Memory B cell (primary cell): Measurements from ENCODE around the gene NT5C3A.

Source experiments
- ATAC-seq: fragments of 150-1000 bp; cut with Tn5 transposase; 2 replicates; pipeline ENCODE4 v1.10.0; 2021; ENCODE audit warnings: low read depth, mild to moderate bottlenecking, moderate library complexity
- DNase-seq, 2 donors: peaks; one replicate each; pipeline ENCODE4 v3.0.0; 2022; ENCODE audit warnings: low spot score in 2 of 2
- H3K27ac Mint-ChIP-seq: one replicate; pipeline ENCODE4 v1.8.0; 2022; ENCODE audit warnings: mild to moderate bottlenecking, moderate library complexity, mixed read lengths
- H3K27me3 Mint-ChIP-seq: one replicate; pipeline ENCODE4 v1.8.0; 2022; ENCODE audit warnings: mixed read lengths
- H3K36me3 Mint-ChIP-seq: one replicate; pipeline ENCODE4 v1.8.0; 2022; ENCODE audit warnings: mild to moderate bottlenecking, mixed read lengths
- H3K4me1 Mint-ChIP-seq: one replicate; pipeline ENCODE4 v1.8.0; 2022; ENCODE audit warnings: mixed read lengths
- H3K4me3 Mint-ChIP-seq: one replicate; pipeline ENCODE4 v1.8.0; 2022; ENCODE audit warnings: mild to moderate bottlenecking, moderate library complexity, mixed read lengths
- H3K9me3 Mint-ChIP-seq: one replicate; pipeline ENCODE4 v1.8.0; 2022; ENCODE audit warnings: mixed read lengths

NT5C3A gene

DNA sequence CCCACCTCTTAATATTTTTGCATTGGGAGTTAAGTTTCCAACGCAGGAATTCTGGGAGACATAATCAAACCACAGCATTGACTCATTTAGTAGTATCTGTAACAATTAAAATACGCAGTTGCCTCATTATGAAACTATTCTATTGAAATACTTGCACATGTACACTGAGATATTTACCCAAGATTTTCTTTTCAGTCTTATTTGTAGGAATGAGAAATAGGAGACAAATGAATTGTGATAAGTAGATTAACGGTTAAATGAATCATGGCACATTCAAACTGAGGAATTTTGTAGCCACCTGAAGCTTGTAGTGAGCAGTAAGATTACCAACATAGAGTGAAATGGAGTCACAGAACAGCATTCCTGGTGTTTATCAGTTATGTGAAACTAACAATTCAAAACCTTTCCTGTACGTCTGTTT lies 28.5 kb upstream of the NT5C3A start:
- peaks cover 5% of the 10 kb centered on the region for H3K4me1 Mint-ChIP-seq
- no peaks in the 10 kb centered on the region for H3K27me3 Mint-ChIP-seq
- H3K9me3 Mint-ChIP-seq, result no peaks in the 10 kb centered on the region
- no peak overlapping the region for H3K4me3 Mint-ChIP-seq
- H3K27ac Mint-ChIP-seq, result no peak overlapping the region
- ATAC-seq (no peak), DNase-seq (no peak)
- H3K36me3 Mint-ChIP-seq, result peaks cover 21% of the 10 kb centered on the region

DNA sequence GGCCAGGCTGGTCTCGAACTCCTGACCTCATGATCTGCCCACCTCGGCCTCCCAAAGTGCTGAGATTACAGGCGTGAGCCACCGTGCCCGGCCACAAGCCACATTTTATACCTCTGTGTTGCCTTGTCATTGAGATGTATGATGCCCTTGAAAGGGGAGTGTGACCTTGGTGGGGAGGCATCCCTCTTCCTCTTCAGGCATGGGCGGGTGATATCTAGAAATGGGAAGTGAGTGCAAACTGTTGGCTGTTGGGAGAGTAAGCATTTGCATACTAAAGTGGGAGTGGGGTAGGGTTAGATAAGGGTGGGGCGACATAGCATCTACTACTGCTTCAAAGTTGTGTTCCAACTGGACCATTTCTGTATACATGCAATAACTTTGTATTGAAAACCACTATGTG lies 26.6 kb upstream of the NT5C3A start:
- H3K4me3 Mint-ChIP-seq, result no peak overlapping the region
- peaks cover 11% of the 10 kb centered on the region for H3K36me3 Mint-ChIP-seq
- H3K27ac Mint-ChIP-seq, result no peak overlapping the region
- DNase-seq (no peak), ATAC-seq (no peak)
- H3K9me3 Mint-ChIP-seq, result no peaks in the 10 kb centered on the region
- no peaks in the 10 kb centered on the region for H3K27me3 Mint-ChIP-seq
- H3K4me1 Mint-ChIP-seq, result peaks cover 5% of the 10 kb centered on the region

DNA sequence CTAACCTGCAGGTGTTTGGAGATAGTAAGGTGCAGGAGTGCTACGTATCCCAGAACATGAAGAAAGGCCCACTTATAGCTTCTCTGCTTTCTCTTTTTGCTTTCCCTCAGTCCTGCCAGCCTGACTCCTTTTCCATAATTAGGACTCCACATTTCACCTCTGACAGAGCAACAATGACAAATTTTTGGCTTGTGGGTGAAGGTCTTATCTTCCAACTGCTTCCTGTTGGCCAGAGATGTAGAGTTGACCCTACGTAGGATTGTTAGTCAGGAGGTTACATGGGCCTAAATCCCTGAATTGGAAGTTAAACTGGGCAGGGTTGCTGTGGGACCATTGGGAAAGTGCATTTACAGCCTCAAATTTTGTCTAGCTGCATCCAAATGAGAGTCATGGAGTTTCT lies 25.3 kb upstream of the NT5C3A start:
- H3K27me3 Mint-ChIP-seq, result no peaks in the 10 kb centered on the region
- H3K9me3 Mint-ChIP-seq, result no peaks in the 10 kb centered on the region
- DNase-seq (no peak), ATAC-seq (no peak)
- H3K4me1 Mint-ChIP-seq, result peaks cover 5% of the 10 kb centered on the region
- H3K4me3 Mint-ChIP-seq, result no peak overlapping the region
- H3K36me3 Mint-ChIP-seq, result peaks cover 6% of the 10 kb centered on the region
- no peak overlapping the region for H3K27ac Mint-ChIP-seq

DNA sequence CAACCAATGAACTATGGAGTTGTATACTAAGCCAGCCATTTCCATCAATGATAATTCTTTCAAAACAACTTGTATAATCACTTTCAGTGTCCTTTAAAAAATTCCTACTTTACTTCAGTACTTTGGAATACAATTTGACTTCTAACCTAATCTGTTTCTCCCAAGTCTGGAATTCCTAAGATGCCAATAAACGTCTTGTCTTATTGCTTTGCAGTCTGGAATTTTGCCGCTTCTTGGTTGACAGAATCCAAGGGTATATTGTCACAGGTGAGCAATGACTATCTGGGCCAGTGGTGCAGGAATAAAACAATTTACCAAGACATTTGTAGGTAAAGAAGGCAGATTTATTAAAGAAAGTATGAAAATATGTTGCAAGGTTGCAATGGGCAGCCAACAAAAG lies 24.8 kb upstream of the NT5C3A start:
- DNase-seq (no peak), ATAC-seq (no peak)
- H3K9me3 Mint-ChIP-seq, result no peaks in the 10 kb centered on the region
- no peak overlapping the region for H3K27ac Mint-ChIP-seq
- peaks cover under 1% of the 10 kb centered on the region for H3K36me3 Mint-ChIP-seq
- H3K4me1 Mint-ChIP-seq, result peaks cover 5% of the 10 kb centered on the region
- no peak overlapping the region for H3K4me3 Mint-ChIP-seq
- no peaks in the 10 kb centered on the region for H3K27me3 Mint-ChIP-seq

DNA sequence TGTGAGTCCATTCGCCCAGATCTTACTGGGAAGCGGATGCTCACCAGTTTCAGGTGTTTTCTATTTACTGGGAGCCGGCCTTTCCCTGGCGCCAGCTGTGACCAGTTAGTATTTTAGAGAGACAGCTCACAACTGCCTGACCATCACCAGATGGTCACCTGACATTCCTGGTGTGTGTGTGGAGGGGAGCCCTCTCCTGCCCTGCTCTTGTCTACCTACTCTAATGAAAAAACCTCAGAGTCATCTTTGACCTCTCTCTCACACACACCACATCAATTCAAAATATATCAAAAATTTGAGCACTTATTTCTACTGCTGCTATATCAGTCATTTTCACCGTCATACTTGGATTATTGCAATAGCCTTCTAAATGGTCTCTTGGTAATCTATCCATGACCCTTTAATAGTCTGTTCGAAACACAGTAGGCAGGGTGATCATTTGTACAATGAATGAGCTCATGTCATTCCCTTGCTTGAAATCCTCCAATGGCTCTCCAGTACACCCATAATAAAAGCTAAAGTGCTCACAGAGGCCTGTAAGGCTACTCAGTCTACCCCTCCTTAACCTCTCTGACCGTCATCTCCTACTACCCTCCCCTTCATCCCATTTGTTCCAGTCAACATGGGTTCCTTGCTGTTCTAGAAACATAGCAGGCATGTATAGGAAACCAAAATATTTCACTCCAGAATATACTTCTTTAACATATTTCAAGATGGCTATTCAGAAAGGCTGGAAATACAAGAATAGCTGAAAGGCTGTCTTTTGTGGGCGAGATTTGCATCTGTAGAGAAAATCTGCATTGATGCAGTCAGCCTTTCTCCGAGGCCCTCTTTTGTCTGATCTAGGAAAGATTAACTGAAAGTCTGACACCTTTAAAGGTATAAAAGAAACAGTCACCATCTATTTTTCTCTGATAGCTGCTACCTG lies 17.5 kb upstream of the NT5C3A start:
- H3K27ac Mint-ChIP-seq, result no peak overlapping the region
- no peak overlapping the region for H3K4me3 Mint-ChIP-seq
- no peak for ATAC-seq
- no peaks in the 10 kb centered on the region for H3K9me3 Mint-ChIP-seq
- no peaks in the 10 kb centered on the region for H3K36me3 Mint-ChIP-seq
- H3K4me1 Mint-ChIP-seq, result peaks cover 4% of the 10 kb centered on the region
- no peaks in the 10 kb centered on the region for H3K27me3 Mint-ChIP-seq
- DNase-seq, result no peak

DNA sequence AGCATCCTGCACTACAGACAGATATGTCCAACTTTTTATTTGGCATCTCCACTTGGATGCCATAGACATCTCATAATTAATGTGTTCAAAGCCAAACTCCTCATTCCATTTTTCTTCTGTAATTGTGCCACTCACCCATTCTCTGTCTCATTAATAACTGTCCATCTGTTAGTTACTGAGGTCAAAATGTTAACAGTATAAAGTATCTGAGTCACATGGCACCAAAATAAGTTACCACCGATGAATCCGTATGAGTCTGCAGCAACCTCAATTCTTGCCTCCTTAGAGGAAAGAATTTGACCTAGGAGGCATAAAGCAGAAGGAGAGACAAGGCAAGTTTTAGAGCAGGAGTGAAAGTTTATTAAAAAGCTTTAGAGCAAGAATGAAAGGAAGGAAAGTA lies 16.5 kb upstream of the NT5C3A start:
- no peak overlapping the region for H3K4me3 Mint-ChIP-seq
- H3K9me3 Mint-ChIP-seq, result no peaks in the 10 kb centered on the region
- H3K4me1 Mint-ChIP-seq, result peaks cover 4% of the 10 kb centered on the region
- H3K27ac Mint-ChIP-seq, result no peak overlapping the region
- DNase-seq (no peak), ATAC-seq (no peak)
- H3K36me3 Mint-ChIP-seq, result no peaks in the 10 kb centered on the region
- no peaks in the 10 kb centered on the region for H3K27me3 Mint-ChIP-seq

DNA sequence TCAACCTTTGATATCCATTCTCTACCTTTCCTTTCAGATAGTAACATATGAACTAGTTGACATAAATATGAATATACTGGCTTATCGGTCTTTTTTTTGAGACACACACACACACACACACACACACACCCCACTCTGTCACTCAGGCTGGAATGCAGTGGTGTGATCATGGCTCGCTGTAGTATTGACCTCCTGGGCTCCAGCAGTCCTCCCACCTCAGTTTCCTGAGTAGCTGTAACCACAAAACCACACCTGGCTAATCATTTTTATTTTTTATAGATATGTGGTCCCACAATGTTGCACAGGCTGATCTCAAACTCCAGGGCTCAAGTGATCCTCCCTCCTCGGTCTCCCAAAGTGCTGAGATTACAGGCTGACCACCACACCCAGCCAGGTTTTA lies 14.2 kb upstream of the NT5C3A start:
- ATAC-seq (no peak), DNase-seq (no peak)
- Mint-ChIP-seq H3K4me1 (peaks cover 4% of the 10 kb centered on the region), H3K36me3 (peaks cover 2% of the 10 kb centered on the region), H3K9me3 (peaks cover 2% of the 10 kb centered on the region), H3K27me3 (peaks cover 9% of the 10 kb centered on the region), H3K4me3 (no peak overlapping the region), H3K27ac (no peak overlapping the region)

DNA sequence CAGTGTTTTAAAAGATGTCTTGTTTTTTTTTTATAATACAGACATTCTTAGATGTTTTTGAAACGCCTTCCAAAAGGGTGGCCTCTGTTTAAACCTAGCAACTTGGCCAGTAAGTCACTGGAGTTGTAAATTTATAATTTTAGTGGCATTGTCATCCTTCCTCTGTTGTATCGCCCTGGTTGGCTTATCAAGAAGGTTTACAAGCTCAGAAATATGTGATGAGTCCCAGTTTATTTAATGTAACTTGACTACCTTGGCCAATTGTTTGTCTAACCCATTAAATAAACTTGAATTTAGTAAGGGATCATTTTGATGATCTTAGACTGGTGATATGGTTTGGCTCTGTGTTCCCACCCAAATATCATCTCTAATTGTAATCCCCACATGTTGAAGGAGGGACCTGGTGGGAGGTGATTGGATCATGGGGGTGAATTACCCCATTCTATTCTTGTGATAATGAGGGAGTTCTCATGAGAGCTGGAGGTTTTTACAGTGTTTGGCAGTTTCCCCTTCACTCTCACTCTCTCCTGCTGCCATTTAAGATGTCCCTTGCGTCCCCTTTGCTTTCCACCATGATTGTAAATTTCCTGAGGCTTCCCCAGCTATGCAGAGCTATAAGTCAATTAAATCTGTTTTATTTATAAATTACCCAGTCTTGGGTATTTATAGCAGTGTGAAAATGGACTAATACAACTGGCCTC lies 13.4 kb upstream of the NT5C3A start:
- ATAC-seq, result no peak
- Mint-ChIP-seq H3K27ac (no peak overlapping the region), H3K9me3 (peaks cover 7% of the 10 kb centered on the region), H3K36me3 (peaks cover 3% of the 10 kb centered on the region), H3K4me1 (peaks cover 4% of the 10 kb centered on the region), H3K4me3 (no peak overlapping the region), H3K27me3 (peaks cover 9% of the 10 kb centered on the region)
- no peak for DNase-seq

DNA sequence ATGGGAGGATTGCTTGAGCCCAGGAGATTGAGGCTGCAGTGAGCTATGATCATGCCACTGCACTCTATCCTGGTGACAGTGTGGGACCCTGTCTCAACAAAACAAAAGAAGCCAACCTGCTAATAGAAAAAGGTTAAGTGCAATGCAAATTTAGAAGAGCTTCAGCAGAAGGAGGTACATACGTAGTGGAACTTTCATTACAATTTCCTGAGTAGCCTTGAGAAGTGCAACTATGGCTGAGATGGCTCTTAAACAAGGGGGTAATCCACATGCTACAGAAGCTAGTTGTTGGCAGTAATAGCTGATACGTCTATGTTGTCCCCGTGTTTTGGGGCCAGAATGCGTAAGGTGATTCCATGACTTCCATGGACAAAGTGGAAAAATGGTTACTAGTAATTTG lies 10.7 kb upstream of the NT5C3A start:
- peaks cover 3% of the 10 kb centered on the region for H3K36me3 Mint-ChIP-seq
- H3K27ac Mint-ChIP-seq, result no peak overlapping the region
- peaks cover 4% of the 10 kb centered on the region for H3K4me1 Mint-ChIP-seq
- peaks cover 7% of the 10 kb centered on the region for H3K9me3 Mint-ChIP-seq
- ATAC-seq, result no peak
- peaks cover 9% of the 10 kb centered on the region for H3K27me3 Mint-ChIP-seq
- H3K4me3 Mint-ChIP-seq, result no peak overlapping the region
- DNase-seq, result no peak

DNA sequence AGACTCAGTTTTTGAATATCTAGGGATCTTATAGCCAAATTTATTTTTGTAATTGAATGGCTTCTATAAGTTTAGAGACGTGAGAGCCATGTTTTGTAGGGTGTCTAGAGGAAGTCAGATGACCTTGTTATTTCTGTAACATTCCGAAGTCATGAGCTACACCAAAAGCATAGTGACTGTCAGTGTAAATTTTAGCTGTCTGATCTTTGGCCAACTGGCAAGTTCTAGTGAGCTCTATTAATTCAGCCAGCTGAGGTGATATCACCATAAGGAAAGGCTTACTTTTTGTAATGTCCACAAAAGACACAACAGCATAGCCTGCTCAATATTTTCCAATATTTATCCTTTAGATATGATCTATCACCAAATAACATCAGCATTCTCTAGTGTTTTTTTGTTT lies 9.9 kb upstream of the NT5C3A start:
- Mint-ChIP-seq H3K4me3 (no peak overlapping the region), H3K27me3 (peaks cover 9% of the 10 kb centered on the region), H3K9me3 (peaks cover 7% of the 10 kb centered on the region), H3K36me3 (peaks cover 3% of the 10 kb centered on the region), H3K4me1 (peaks cover 4% of the 10 kb centered on the region), H3K27ac (no peak overlapping the region)
- ATAC-seq (no peak), DNase-seq (no peak)

DNA sequence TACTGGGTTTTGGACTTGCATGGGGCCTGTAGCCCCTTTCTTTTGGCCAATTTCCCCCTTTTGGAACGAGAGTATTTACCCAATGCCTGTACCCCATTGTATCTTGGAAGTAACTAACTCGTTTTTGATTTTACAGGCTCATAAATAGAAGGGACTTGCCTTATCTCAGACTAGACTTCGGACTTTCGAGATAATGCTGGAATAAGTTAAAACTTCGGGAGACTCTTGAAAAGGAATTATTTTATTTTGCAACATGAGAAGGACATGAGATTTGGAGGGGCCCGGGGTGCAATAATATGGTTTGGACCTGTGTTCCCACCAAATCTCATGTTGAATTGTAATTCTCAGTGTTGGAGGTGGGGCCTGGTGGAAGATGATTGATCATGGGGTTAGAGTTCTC lies 8.3 kb upstream of the NT5C3A start:
- Mint-ChIP-seq H3K4me1 (no peaks in the 10 kb centered on the region), H3K9me3 (peaks cover 10% of the 10 kb centered on the region), H3K4me3 (no peak overlapping the region), H3K36me3 (peaks cover 5% of the 10 kb centered on the region), H3K27ac (no peak overlapping the region), H3K27me3 (peaks cover 9% of the 10 kb centered on the region)
- ATAC-seq (no peak), DNase-seq (no peak)

DNA sequence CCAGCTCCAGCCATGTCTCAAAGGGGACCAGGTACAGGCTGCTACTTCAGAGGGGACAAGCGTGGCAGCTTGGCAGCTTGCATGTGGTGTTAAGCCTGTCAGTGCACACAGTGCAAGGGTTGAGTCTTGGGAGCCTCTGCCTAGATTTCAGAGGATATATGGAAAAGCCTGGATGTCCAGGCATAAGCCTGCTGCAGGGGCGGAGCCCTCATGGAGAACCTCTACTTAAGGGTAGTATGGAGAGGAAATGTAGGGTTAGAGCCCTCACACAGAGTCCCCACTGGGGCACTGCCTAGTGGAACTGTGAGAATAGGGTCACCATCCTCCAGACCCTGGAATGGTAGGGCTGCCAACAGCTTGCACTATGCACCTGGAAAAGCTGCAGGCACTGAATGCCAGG lies 7.7 kb upstream of the NT5C3A start:
- H3K4me3 Mint-ChIP-seq, result no peak overlapping the region
- H3K9me3 Mint-ChIP-seq, result peaks cover 12% of the 10 kb centered on the region
- H3K27me3 Mint-ChIP-seq, result peaks cover 9% of the 10 kb centered on the region
- DNase-seq (no peak), ATAC-seq (no peak)
- peaks cover 7% of the 10 kb centered on the region for H3K36me3 Mint-ChIP-seq
- no peaks in the 10 kb centered on the region for H3K4me1 Mint-ChIP-seq
- H3K27ac Mint-ChIP-seq, result no peak overlapping the region

DNA sequence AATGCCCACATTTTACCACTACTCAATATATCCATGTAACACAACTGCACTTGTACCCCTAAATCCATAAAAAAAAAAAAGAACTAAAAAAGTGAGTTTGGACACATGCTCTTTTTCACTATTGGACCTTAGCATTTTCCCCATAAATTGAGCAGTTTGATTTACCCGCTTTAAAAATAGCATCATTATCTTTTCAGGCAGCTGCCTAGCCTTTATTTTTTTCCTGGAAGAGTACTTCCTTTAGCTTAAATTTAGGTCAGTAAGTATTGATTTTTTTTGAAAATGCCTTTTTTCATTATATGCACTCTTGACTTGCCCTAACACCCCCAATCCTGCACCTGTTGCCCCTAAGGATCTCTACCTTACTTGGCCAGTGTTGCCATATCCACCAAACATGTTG lies 5.3 kb upstream of the NT5C3A start:
- no peak overlapping the region for H3K4me3 Mint-ChIP-seq
- no peak for DNase-seq
- H3K4me1 Mint-ChIP-seq, result peaks cover 5% of the 10 kb centered on the region
- H3K27ac Mint-ChIP-seq, result no peak overlapping the region
- peaks cover 7% of the 10 kb centered on the region for H3K36me3 Mint-ChIP-seq
- H3K27me3 Mint-ChIP-seq, result peaks cover 4% of the 10 kb centered on the region
- H3K9me3 Mint-ChIP-seq, result peaks cover 12% of the 10 kb centered on the region
- no peak for ATAC-seq

DNA sequence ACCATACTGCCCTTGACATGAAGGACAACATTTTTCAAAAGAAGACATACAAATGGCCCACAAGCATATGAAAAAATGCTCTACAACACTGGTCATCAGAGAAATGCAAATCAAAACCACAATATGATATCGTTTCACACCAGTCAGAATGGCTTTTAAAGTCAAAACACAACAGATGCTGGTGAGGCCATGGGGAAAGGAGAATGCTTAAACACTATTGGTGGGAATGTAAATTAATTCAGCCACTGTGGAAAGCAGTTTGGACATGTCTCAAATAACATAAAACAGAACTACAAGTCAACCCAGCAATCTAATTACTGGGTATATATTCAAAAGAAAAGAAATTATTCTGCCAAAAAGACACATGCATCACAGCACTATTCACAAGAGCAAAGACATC lies 4.2 kb upstream of the NT5C3A start:
- Mint-ChIP-seq H3K9me3 (peaks cover 11% of the 10 kb centered on the region), H3K4me3 (no peak overlapping the region), H3K36me3 (peaks cover 5% of the 10 kb centered on the region), H3K4me1 (peaks cover 7% of the 10 kb centered on the region), H3K27me3 (no peaks in the 10 kb centered on the region), H3K27ac (no peak overlapping the region)
- ATAC-seq (no peak), DNase-seq (no peak)
